WTC11 (cell line): ENCODE data around the gene PPM1G. TPM values are rescaled to one million over a fixed set of nuclear protein-coding genes. Genes with fewer than 3 reads are reported as not detected.
A peak's percentile ranks its signal among the peaks of the same experiment; 100 is the strongest.

ENCODE experiments used
- ATAC-seq: fragments of 200-7000 bp; cut with Tn5 transposase; 2 replicates; pipeline ENCODE4 v1.10.0; 2021; ENCODE audit warnings: mild to moderate bottlenecking, moderate library complexity
- CTCF ChIA-PET: fragments of 300-600 bp; sonication (Branson Sonifier 250); formaldehyde crosslinking; loops from one replicate; lab custom pipeline; 2021; ENCODE audit warnings: antibody characterized with exemption; lab: Charles Lee
- POLR2A ChIA-PET: fragments of 350-600 bp; sonication (Branson Sonifier 250); formaldehyde crosslinking; loops from one replicate; lab custom pipeline; 2021; ENCODE audit warnings: antibody characterized with exemption; lab: Charles Lee
- DNase-seq: peaks from one replicate; pipeline ENCODE4 v3.0.0; 2021; ENCODE audit warnings: low spot score
- H3K27ac Mint-ChIP-seq: 2 replicates; pipeline ENCODE4 v1.8.0; 2021; ENCODE audit warnings: mixed read lengths
- H3K27me3 Mint-ChIP-seq: 2 replicates; pipeline ENCODE4 v1.8.0; 2021; ENCODE audit warnings: low read depth, mild to moderate bottlenecking, moderate library complexity, mixed read lengths
- H3K36me3 Mint-ChIP-seq: 2 replicates; pipeline ENCODE4 v1.8.0; 2021; ENCODE audit warnings: mixed read lengths
- H3K4me1 Mint-ChIP-seq: 2 replicates; pipeline ENCODE4 v1.8.0; 2022; ENCODE audit warnings: mixed read lengths
- H3K4me3 Mint-ChIP-seq: 2 replicates; pipeline ENCODE4 v1.8.0; 2021; ENCODE audit warnings: mild to moderate bottlenecking, moderate library complexity, mixed read lengths
- H3K9me3 Mint-ChIP-seq: 2 replicates; pipeline ENCODE4 v1.8.0; 2021; ENCODE audit warnings: mixed read lengths
- CREM ChIP-seq: sonication (generic); formaldehyde crosslinking; IDR thresholded peaks from 2 replicates; pipeline ENCODE4 v1.8.1; 2022; ENCODE audit warnings: mild to moderate bottlenecking, missing genetic modification reagents, moderate library complexity
- FOXK1 ChIP-seq: sonication (generic); formaldehyde crosslinking; IDR thresholded peaks from 2 replicates; pipeline ENCODE4 v1.8.0; 2022; ENCODE audit warnings: mild to moderate bottlenecking, moderate library complexity, missing genetic modification reagents
- GABPB1 ChIP-seq: sonication (generic); formaldehyde crosslinking; IDR thresholded peaks from 2 replicates; pipeline ENCODE4 v1.8.1; 2023; ENCODE audit warnings: mild to moderate bottlenecking, missing genetic modification reagents
- GRHL2 ChIP-seq: fragments of 250-450 bp; sonication (Bioruptor Pico); IDR thresholded peaks from 2 replicates; pipeline ENCODE4 v1.8.0; 2022; ENCODE audit warnings: mild to moderate bottlenecking, moderate library complexity; ENCODE audit not compliant: insufficient replicate concordance, severe bottlenecking
- HMGA2 ChIP-seq: fragments of 250-450 bp; sonication (Bioruptor Pico); IDR thresholded peaks from 2 replicates; pipeline ENCODE4 v1.4.0; 2021; ENCODE audit warnings: mild to moderate bottlenecking, moderate library complexity
- PRRX2 ChIP-seq: fragments of 250-450 bp; sonication (Bioruptor Pico); IDR thresholded peaks from 2 replicates; pipeline ENCODE4 v1.8.0; 2021; ENCODE audit warnings: mild to moderate bottlenecking
- RELA ChIP-seq: sonication (generic); formaldehyde crosslinking; IDR thresholded peaks from 2 replicates; pipeline ENCODE4 v1.8.1; 2022; ENCODE audit warnings: missing genetic modification reagents, mild to moderate bottlenecking, borderline replicate concordance
- ZNF317 ChIP-seq: sonication (generic); formaldehyde crosslinking; IDR thresholded peaks from 2 replicates; pipeline ENCODE4 v1.8.1; 2023; ENCODE audit warnings: low read depth, mild to moderate bottlenecking, moderate library complexity, missing genetic modification reagents, borderline replicate concordance
- ZNF423 ChIP-seq: fragments of 250-450 bp; sonication (Bioruptor Pico); IDR thresholded peaks from 2 replicates; pipeline ENCODE4 v2.1.2; 2022; ENCODE audit warnings: mild to moderate bottlenecking, moderate library complexity
- total RNA-seq: library from RNA; stranded (reverse); gene quantifications from 3 replicates; pipeline ENCODE4 v1.2.3, GENCODE V29; 2021
- TF ChIP-seq, protein P1 (sequence below): sonication (generic); formaldehyde crosslinking; IDR thresholded peaks from 2 replicates; pipeline ENCODE4 v1.8.1; 2022; ENCODE audit warnings: low read depth, missing genetic modification reagents, borderline replicate concordance
- TF ChIP-seq, protein P2 (sequence below): fragments of 200-600 bp; IDR thresholded peaks from 2 replicates; pipeline ENCODE4 v1.8.0; 2022; ENCODE audit warnings: antibody characterized with exemption
- TF ChIP-seq, protein P3 (sequence below): sonication (generic); formaldehyde crosslinking; IDR thresholded peaks from 2 replicates; pipeline ENCODE4 v1.8.1; 2022; ENCODE audit warnings: missing genetic modification reagents, borderline replicate concordance
- TF ChIP-seq, protein P4 (sequence below): sonication (generic); formaldehyde crosslinking; IDR thresholded peaks from 2 replicates; pipeline ENCODE4 v1.8.1; 2022; ENCODE audit warnings: mild to moderate bottlenecking, moderate library complexity, missing genetic modification reagents
- TF ChIP-seq, protein P5 (sequence below): sonication (generic); formaldehyde crosslinking; IDR thresholded peaks from 2 replicates; pipeline ENCODE4 v1.8.0; 2022; ENCODE audit warnings: mild to moderate bottlenecking, missing genetic modification reagents

PPM1G gene
- total RNA-seq, 1 experiment from 2014 or later = 193 TPM

DNA sequence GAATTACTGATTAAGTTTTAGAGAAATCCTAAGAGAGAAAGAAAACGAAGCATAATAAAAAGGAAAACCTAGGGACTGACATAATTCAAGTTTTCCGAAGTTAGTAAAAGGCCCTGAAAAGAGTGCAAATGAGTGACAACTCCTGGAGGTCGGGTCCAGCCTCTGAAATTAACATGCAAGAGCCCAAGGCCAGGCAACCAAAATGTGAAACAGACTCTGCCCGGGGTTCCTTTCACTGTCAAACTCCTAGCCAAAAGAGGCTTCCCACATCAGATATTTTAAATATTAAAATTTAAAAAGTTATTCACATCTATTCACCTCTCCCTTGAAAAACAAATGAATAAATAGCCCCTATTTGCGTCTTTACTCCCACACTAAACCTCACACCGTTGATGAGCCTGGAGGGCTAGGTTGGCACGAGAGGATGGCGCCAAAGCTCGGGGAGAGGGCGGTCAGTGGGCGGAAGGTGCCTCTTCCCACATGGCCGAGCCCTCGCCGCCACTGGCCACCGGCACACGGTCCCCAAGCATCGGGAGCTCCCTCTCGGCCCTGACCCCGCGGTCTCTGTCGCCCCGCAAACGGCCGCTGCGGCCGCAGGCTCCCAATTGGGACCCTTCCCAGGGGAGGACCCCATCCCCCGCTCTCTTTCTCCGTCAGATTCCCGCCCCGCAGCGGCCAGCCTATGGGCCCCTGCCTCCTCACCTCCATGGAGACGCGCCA is 630 bp downstream of the PPM1G start (continued):
- TF ChIP-seq, protein P1, sequence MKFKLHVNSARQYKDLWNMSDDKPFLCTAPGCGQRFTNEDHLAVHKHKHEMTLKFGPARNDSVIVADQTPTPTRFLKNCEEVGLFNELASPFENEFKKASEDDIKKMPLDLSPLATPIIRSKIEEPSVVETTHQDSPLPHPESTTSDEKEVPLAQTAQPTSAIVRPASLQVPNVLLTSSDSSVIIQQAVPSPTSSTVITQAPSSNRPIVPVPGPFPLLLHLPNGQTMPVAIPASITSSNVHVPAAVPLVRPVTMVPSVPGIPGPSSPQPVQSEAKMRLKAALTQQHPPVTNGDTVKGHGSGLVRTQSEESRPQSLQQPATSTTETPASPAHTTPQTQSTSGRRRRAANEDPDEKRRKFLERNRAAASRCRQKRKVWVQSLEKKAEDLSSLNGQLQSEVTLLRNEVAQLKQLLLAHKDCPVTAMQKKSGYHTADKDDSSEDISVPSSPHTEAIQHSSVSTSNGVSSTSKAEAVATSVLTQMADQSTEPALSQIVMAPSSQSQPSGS (CRISPR knock-in tag) = no peak
- no peak for TF ChIP-seq PRRX2

DNA sequence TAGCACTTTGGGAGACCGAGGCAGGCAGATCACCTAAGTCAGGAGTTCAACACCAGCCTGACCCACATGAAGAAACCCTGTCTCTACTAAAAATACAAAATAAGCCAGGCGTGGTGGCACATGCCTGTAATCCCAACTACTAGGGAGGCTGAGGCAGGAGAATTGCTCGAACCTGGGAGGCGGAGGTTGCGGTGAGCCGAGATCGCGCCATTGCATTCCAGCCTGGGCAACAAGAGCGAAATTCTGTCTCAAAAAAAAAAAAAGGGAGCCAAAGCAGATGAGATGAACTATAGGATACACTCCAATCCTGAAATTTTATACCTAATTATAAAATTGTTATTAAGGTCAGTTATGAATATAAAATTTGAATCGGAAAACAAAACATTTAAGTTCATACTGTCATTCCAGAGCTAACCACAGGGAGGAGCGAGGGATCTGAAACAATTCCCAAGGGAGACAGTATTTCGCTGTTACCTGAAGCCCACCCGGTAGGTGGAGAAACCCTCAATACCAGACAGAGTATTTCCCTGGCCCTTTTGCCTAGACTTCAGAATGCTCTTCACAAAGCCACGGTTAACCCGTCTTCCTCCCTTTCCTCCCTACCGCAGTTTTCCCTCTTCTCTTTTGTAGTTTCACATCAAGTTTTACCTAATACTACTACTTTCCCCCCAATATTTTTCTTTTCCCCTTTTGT is 1.4 kb downstream of the PPM1G start:
- CTCF ChIA-PET = interaction anchor here (0.6 to 3.9 kb wide), 6 partner anchors 9 to 275 kb away, joined by 3 to 52 read pairs (median 4); partner anchors contain the start of gene NRBP1
- peak overlapping the region; percentile 84 for H3K4me3 Mint-ChIP-seq

DNA sequence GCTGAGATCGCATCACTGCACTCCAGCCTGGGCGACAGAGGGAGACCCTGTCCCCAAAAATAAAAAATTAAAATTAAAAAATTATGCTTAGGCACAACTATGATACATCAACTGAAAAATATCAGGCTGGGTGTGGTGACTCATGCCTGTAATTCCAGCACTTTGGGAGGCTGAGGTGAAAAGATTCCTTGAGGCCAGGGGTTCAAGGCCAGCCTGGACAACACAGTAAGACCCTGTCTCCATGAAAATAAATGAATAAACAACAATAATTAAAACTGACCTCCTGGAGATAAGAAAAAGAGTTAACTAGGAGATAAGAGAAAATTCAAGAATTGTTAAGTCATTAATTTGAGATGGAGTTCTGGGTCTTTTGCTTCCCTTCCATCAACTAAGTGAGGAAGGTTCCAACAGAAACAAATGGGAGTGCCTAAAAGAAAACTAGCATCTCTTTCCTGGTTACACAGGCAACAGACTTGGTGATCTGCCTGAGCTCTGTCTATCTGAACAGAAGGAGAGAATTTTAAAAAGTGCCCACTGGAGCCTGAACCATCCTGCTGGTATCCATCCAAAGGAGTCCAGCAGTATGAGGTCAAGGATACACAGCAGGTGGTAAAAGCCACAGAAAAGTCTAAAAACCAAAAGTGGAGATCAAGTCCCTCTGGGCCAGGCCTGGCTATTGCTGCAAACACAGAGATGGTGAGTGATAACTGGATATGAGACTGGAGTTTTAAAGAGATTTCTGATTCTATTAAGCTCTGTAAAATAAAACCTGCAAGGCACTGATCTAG is 8.8 kb downstream of the PPM1G start:
- Mint-ChIP-seq H3K4me3 (no peak overlapping the region), H3K27ac (peak overlapping the region; percentile 39), H3K4me1 (peaks cover 3% of the 10 kb centered on the region), H3K27me3 (no peaks in the 10 kb centered on the region), H3K36me3 (peaks cover 7% of the 10 kb centered on the region), H3K9me3 (no peaks in the 10 kb centered on the region)
- CTCF ChIA-PET = no interaction called here
- DNase-seq = no peak
- POLR2A ChIA-PET = no interaction called here
- TF ChIP-seq RELA (no peak), PRRX2 (no peak)
- TF ChIP-seq, all 79 proteins: peak for 0
- ATAC-seq = no peak

More for the DNA sequence above, 1.4 kb downstream of the PPM1G start:
- POLR2A ChIA-PET = interaction anchor here (0.6 to 1.5 kb wide), 4 partner anchors 23 to 390 kb away, joined by 3 to 5 read pairs (median 3); partner anchors contain the start of genes CCDC121 and GPN1
- Mint-ChIP-seq H3K27me3 (peaks cover 13% of the 10 kb centered on the region), H3K9me3 (peaks cover 8% of the 10 kb centered on the region), H3K4me1 (peaks cover 18% of the 10 kb centered on the region), H3K36me3 (peaks cover 13% of the 10 kb centered on the region), H3K27ac (peak overlapping the region; percentile 97)
- DNase-seq = peak; percentile 51
- peak; percentile 55 for ATAC-seq
- TF ChIP-seq, protein P2, sequence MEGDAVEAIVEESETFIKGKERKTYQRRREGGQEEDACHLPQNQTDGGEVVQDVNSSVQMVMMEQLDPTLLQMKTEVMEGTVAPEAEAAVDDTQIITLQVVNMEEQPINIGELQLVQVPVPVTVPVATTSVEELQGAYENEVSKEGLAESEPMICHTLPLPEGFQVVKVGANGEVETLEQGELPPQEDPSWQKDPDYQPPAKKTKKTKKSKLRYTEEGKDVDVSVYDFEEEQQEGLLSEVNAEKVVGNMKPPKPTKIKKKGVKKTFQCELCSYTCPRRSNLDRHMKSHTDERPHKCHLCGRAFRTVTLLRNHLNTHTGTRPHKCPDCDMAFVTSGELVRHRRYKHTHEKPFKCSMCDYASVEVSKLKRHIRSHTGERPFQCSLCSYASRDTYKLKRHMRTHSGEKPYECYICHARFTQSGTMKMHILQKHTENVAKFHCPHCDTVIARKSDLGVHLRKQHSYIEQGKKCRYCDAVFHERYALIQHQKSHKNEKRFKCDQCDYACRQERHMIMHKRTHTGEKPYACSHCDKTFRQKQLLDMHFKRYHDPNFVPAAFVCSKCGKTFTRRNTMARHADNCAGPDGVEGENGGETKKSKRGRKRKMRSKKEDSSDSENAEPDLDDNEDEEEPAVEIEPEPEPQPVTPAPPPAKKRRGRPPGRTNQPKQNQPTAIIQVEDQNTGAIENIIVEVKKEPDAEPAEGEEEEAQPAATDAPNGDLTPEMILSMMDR = peak; percentile 64
- TF ChIP-seq, protein P3, sequence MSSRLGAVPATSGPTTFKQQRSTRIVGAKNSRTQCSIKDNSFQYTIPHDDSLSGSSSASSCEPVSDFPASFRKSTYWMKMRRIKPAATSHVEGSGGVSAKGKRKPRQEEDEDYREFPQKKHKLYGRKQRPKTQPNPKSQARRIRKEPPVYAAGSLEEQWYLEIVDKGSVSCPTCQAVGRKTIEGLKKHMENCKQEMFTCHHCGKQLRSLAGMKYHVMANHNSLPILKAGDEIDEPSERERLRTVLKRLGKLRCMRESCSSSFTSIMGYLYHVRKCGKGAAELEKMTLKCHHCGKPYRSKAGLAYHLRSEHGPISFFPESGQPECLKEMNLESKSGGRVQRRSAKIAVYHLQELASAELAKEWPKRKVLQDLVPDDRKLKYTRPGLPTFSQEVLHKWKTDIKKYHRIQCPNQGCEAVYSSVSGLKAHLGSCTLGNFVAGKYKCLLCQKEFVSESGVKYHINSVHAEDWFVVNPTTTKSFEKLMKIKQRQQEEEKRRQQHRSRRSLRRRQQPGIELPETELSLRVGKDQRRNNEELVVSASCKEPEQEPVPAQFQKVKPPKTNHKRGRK = no peak

DNA sequence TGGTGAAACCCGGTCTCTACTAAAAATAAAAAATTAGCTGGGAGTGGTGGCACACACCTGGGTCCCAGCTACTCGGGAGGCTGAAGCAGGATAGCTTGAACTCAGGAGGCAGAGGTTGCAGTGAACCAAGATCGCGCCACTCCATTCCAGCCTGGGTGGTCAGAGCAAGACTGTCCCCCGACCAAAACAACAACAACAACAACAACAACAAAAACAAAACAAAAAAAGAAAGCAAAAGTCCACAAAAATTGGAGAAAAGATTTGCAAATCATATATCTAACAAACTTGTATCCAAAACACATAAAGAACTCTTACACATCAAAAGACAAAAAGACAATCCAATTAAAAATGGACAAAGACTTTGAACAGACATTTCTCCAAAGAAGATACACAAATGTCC is 10.4 kb downstream of the PPM1G start:
- no peak for DNase-seq
- H3K4me1 Mint-ChIP-seq = peaks cover 3% of the 10 kb centered on the region
- TF ChIP-seq ZNF423 = no peak
- TF ChIP-seq, protein P4, sequence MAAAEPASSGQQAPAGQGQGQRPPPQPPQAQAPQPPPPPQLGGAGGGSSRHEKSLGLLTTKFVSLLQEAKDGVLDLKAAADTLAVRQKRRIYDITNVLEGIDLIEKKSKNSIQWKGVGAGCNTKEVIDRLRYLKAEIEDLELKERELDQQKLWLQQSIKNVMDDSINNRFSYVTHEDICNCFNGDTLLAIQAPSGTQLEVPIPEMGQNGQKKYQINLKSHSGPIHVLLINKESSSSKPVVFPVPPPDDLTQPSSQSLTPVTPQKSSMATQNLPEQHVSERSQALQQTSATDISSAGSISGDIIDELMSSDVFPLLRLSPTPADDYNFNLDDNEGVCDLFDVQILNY (CRISPR knock-in tag) = no peak
- no peaks in the 10 kb centered on the region for H3K27me3 Mint-ChIP-seq
- ChIA-PET CTCF (interaction anchor here (0.6 kb wide), 1 partner anchor 15 kb away, joined by 3 read pairs; no protein-coding TSS in a partner anchor), POLR2A (no interaction called here)
- ATAC-seq = no peak
- peak overlapping the region; percentile 91 for H3K27ac Mint-ChIP-seq
- H3K4me3 Mint-ChIP-seq = no peak overlapping the region
- no peaks in the 10 kb centered on the region for H3K9me3 Mint-ChIP-seq
- H3K36me3 Mint-ChIP-seq = peaks cover 7% of the 10 kb centered on the region

DNA sequence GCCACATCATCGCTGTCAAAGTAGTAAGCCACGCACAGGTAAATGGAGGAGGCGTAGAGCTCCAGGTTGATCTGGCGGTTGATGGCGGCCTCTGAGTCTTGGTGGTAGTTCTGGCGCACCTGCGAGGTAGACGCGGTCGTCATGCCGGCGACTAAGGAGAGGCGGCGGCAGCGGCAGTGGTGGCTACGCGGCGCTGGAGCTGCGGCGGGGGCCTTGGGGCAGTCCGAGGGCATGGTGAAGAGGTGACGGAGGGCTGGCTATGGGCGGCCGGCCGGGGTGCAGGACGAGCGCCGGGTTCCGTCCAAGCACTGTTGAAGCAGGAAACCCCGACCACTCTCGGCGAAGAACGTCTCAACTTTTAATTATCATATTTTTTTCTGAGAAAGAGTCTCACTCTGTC is 16.2 kb downstream of the PPM1G start:
- TF ChIP-seq ZNF317 (CRISPR knock-in tag) (no peak), CREM (CRISPR knock-in tag) (no peak), FOXK1 (CRISPR knock-in tag) (no peak), HMGA2 (CRISPR knock-in tag) (no peak), GABPB1 (no peak), GRHL2 (CRISPR knock-in tag) (no peak)
- TF ChIP-seq, protein P5, sequence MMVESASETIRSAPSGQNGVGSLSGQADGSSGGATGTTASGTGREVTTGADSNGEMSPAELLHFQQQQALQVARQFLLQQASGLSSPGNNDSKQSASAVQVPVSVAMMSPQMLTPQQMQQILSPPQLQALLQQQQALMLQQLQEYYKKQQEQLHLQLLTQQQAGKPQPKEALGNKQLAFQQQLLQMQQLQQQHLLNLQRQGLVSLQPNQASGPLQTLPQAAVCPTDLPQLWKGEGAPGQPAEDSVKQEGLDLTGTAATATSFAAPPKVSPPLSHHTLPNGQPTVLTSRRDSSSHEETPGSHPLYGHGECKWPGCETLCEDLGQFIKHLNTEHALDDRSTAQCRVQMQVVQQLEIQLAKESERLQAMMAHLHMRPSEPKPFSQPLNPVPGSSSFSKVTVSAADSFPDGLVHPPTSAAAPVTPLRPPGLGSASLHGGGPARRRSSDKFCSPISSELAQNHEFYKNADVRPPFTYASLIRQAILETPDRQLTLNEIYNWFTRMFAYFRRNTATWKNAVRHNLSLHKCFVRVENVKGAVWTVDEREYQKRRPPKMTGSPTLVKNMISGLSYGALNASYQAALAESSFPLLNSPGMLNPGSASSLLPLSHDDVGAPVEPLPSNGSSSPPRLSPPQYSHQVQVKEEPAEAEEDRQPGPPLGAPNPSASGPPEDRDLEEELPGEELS = no peak
- no peak for ATAC-seq
- no peak for DNase-seq
- CTCF ChIA-PET = no interaction called here
- no peaks in the 10 kb centered on the region for H3K9me3 Mint-ChIP-seq
- H3K27me3 Mint-ChIP-seq = no peaks in the 10 kb centered on the region
- POLR2A ChIA-PET = no interaction called here
- H3K27ac Mint-ChIP-seq = no peak overlapping the region
- no peaks in the 10 kb centered on the region for H3K4me1 Mint-ChIP-seq
- peaks cover 14% of the 10 kb centered on the region for H3K36me3 Mint-ChIP-seq
- no peak overlapping the region for H3K4me3 Mint-ChIP-seq
